Peyer's patch (tissue), 4 donors: ENCODE results near the gene RNF217.

Source experiments
- CTCF ChIP-seq, 6 experiments: fragments of 450-650 bp in 4 of 6; fragments of 200-600 bp in 2 of 6; sonication (generic) in 1 of 6; IDR thresholded peaks; one replicate each; pipeline ENCODE4 v1.5.1; 2017 to 2019; ENCODE audit warnings: antibody characterized with exemption in 6 of 6, mild to moderate bottlenecking in 3 of 6, moderate library complexity in 1 of 6
- POLR2A ChIP-seq, 2 donors: fragments of 450-650 bp; IDR thresholded peaks; one replicate each; pipeline ENCODE4 v1.5.1; 2017; ENCODE audit warnings: antibody characterized with exemption in 2 of 2, mild to moderate bottlenecking in 2 of 2, moderate library complexity in 2 of 2

- no peak for TF ChIP-seq CTCF (IDR thresholded peaks at IDR 0.05)
- no peak for TF ChIP-seq POLR2A (IDR thresholded peaks at IDR 0.05)
Measured at GRCh38 chr6:125001684-125002405, 39.6 kb downstream of the RNF217 start.
